Kidney epithelial cell (primary cell): Measurements from ENCODE around the gene SHISA9. TPM values are rescaled to one million over a fixed set of nuclear protein-coding genes. Genes with fewer than 3 reads are reported as not detected.

ENCODE experiments used
- DNase-seq: peaks from one replicate; pipeline ENCODE4 v3.0.0-alpha.2; 2010; ENCODE audit warnings: low read depth
- H3K27me3 ChIP-seq: 2 replicates; pipeline ENCODE4 v1.6.0; 2011; ENCODE audit warnings: low read length; ENCODE audit not compliant: control insufficient read depth, insufficient read depth
- H3K36me3 ChIP-seq: 2 replicates; pipeline ENCODE4 v1.5.1; 2011; ENCODE audit warnings: low read length; ENCODE audit not compliant: control insufficient read depth, insufficient read depth
- H3K4me3 ChIP-seq: 2 replicates; pipeline ENCODE4 v1.5.1; 2011; ENCODE audit warnings: low read depth, mild to moderate bottlenecking, control low read depth, low read length
- total RNA-seq: library from RNA; depleted of rRNA; stranded (reverse); fragments of >200 nt; gene quantifications from 2 replicates; pipeline ENCODE4 v1.2.3, GENCODE V29; 2015
- TF ChIP-seq, protein P1 (sequence below): IDR thresholded peaks from 2 replicates; pipeline ENCODE4 v1.5.1; 2011; ENCODE audit warnings: mild to moderate bottlenecking, moderate library complexity, low read length, control low read depth, inconsistent platforms; ENCODE audit not compliant: insufficient read depth, poor library complexity, severe bottlenecking

The SHISA9 gene
- total RNA-seq, 1 donor from 2014 or later = 32.8 TPM

- Histone ChIP-seq H3K4me3 (no peak overlapping the region), H3K27me3 (no peaks in the 10 kb centered on the region), H3K36me3 (no peaks in the 10 kb centered on the region)
- TF ChIP-seq, protein P1, sequence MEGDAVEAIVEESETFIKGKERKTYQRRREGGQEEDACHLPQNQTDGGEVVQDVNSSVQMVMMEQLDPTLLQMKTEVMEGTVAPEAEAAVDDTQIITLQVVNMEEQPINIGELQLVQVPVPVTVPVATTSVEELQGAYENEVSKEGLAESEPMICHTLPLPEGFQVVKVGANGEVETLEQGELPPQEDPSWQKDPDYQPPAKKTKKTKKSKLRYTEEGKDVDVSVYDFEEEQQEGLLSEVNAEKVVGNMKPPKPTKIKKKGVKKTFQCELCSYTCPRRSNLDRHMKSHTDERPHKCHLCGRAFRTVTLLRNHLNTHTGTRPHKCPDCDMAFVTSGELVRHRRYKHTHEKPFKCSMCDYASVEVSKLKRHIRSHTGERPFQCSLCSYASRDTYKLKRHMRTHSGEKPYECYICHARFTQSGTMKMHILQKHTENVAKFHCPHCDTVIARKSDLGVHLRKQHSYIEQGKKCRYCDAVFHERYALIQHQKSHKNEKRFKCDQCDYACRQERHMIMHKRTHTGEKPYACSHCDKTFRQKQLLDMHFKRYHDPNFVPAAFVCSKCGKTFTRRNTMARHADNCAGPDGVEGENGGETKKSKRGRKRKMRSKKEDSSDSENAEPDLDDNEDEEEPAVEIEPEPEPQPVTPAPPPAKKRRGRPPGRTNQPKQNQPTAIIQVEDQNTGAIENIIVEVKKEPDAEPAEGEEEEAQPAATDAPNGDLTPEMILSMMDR = no peak
- DNase-seq = no peak
Observed at GRCh38 chr16:13018026-13018425, 116.6 kb downstream of the SHISA9 start.

DNA sequence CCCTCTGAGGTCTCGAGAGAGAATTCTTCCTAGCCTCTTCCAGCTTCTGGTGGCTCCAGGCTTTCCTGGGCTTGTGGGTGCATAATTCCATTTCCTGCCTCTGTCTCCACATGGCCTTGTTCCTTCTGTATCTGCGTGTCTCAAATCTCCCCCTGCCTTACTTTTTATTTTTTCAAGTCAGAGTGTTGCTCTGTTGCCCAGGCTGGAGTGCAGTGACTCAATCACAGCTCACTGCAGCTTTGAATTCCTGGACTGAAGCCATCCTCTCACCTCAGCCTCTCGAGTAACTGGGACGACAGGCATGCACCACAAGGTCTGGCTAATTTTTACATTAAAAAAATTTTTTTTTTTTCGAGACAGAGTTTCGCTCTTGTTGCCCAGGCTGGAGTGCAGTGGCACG is 120.6 kb downstream of the SHISA9 start:
- no peaks in the 10 kb centered on the region for H3K27me3 ChIP-seq
- DNase-seq = peak; percentile 51
- no peaks in the 10 kb centered on the region for H3K36me3 ChIP-seq
- TF ChIP-seq, protein P1 = no peak
- H3K4me3 ChIP-seq = no peak overlapping the region

- TF ChIP-seq, protein P1 = no peak
- no peaks in the 10 kb centered on the region for H3K36me3 ChIP-seq
Observed at GRCh38 chr16:13029786-13030185, 128.4 kb downstream of the SHISA9 start.

DNA sequence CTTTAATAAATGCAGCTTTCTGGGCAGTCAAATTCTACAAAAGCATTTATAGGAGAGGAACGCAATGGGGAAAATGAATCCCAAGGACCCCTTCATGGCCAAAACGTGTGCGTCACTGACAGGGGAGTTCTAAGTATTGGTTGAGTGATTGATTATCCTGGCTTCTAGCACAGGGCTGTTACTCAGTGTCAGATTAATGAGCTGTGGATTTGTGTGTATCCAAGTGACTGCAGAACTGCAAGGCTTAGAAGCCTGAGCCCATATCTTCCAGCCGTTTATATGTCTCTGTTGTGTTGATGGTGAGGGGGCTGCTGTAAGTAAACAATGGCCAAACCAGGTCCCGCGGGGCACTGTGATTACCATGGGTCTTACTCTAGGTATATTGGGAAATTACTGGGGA is 129.4 kb downstream of the SHISA9 start:
- no peaks in the 10 kb centered on the region for H3K27me3 ChIP-seq
- TF ChIP-seq, protein P1 = no peak
- H3K36me3 ChIP-seq = no peaks in the 10 kb centered on the region
- DNase-seq = no peak
- no peak overlapping the region for H3K4me3 ChIP-seq

More at GRCh38 chr16:13029786-13030185, 128.4 kb downstream of the SHISA9 start:
- Histone ChIP-seq H3K4me3 (no peak overlapping the region), H3K27me3 (no peaks in the 10 kb centered on the region)
- no peak for DNase-seq

DNA sequence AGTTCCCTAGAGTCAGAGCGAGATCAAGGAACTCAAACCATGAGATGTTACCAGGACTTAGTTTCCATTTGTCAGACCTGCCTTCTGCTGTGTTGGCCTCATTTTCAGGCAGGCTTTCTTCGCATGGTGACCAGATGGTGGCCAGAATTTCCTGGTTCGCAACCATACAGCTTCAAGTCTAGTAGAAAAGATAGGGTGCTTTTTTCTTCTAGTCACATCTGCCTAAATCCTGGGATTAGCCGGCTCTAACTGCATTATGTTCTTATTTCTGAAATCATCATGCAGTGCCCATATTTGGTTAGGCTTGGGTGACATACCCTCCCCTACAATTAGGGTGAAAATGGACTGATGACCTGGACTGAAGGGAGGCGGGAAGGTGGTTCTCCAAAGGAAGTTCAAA is 131.5 kb downstream of the SHISA9 start:
- Histone ChIP-seq H3K36me3 (no peaks in the 10 kb centered on the region), H3K27me3 (no peaks in the 10 kb centered on the region), H3K4me3 (no peak overlapping the region)
- no peak for DNase-seq
- TF ChIP-seq, protein P1 = no peak

GRCh38 chr16:13036600-13036999 is 135.2 kb downstream of the SHISA9 start:
- peak; percentile 29 for DNase-seq
- Histone ChIP-seq H3K27me3 (no peaks in the 10 kb centered on the region), H3K36me3 (no peaks in the 10 kb centered on the region), H3K4me3 (no peak overlapping the region)
- TF ChIP-seq, protein P1 = no peak
